Left forelimb (tissue), 1 donor: Measurements from ENCODE around the gene OR6C75.
"Not testable (repeated sequence)": the region's sequence is repeated elsewhere in the genome, so short reads cannot be mapped to it uniquely, and the experiment has no call there.

Experiments used
- DNase-seq: peaks from one replicate; pipeline ENCODE4 v3.0.0-alpha.2; 2018; ENCODE audit warnings: low spot score

Gene OR6C75

GRCh38 chr12:55362675-55363074, at the start of gene OR6C75:
Gene OR6C75, plus strand, starts transcription at chr12:55362975. Its CDS starts 2,136 bp downstream, at chr12:55365111.
- no peak for DNase-seq

- no peak for DNase-seq
Observed at GRCh38 chr12:55314043-55314442, 48.7 kb upstream of the OR6C75 start, which contains the start of gene OR6C1. Gene OR6C1, plus strand, starts transcription at chr12:55314343. Its CDS starts 6,257 bp downstream, at chr12:55320600.

GRCh38 chr12:55320201-55320600, 42.6 kb upstream of the OR6C75 start:
- DNase-seq: no peak

GRCh38 chr12:55325801-55326200, 37.0 kb upstream of the OR6C75 start:
- DNase-seq: not testable (repeated sequence)

- no peak for DNase-seq
Observed at GRCh38 chr12:55330446-55330845, 32.3 kb upstream of the OR6C75 start, which contains the start of gene OR6C3. Gene OR6C3, plus strand, starts transcription at chr12:55330746. Its CDS starts 955 bp downstream, at chr12:55331701.

- DNase-seq: no peak
Observed at GRCh38 chr12:55336002-55336401, 26.8 kb upstream of the OR6C75 start.

- DNase-seq: not testable (repeated sequence)
Observed at GRCh38 chr12:55355338-55355737, 7.4 kb upstream of the OR6C75 start.

GRCh38 chr12:55365086-55365485, 2.3 kb downstream of the OR6C75 start:
- DNase-seq: no peak

- DNase-seq: no peak
Observed at GRCh38 chr12:55372521-55372920, 9.7 kb downstream of the OR6C75 start.

- DNase-seq: no peak
Observed at GRCh38 chr12:55385891-55386290, 23.1 kb downstream of the OR6C75 start.

GRCh38 chr12:55392032-55392795, 29.4 kb downstream of the OR6C75 start:
- DNase-seq: no peak

GRCh38 chr12:55396326-55396725, 33.6 kb downstream of the OR6C75 start:
- DNase-seq: no peak

GRCh38 chr12:55400229-55400628, 37.5 kb downstream of the OR6C75 start, which contains the start of gene OR6C65:
Gene OR6C65, plus strand, starts transcription at chr12:55400529. Its CDS starts 0 bp downstream, at chr12:55400529.
- DNase-seq: no peak

GRCh38 chr12:55407866-55408265, 45.1 kb downstream of the OR6C75 start:
- DNase-seq: no peak

GRCh38 chr12:55409133-55409532, 46.4 kb downstream of the OR6C75 start:
- DNase-seq: not testable (repeated sequence)

GRCh38 chr12:55412138-55412537, 49.4 kb downstream of the OR6C75 start:
- not testable (repeated sequence) for DNase-seq

GRCh38 chr12:55413498-55414388, 51.0 kb downstream of the OR6C75 start:
- not testable (repeated sequence) for DNase-seq

GRCh38 chr12:55414396-55414823, 51.6 kb downstream of the OR6C75 start:
- DNase-seq: not testable (repeated sequence)

GRCh38 chr12:55414889-55415288, 52.1 kb downstream of the OR6C75 start:
- not testable (repeated sequence) for DNase-seq

GRCh38 chr12:55416961-55417360, 54.2 kb downstream of the OR6C75 start:
- no peak for DNase-seq
